GM18505 (cell line): ENCODE results near the gene ZNF438.

Source experiments
- ATAC-seq: cut with Tn5 transposase; IDR thresholded peaks from one replicate; pipeline ENCODE4 v1.9.1; 2021; ENCODE audit not compliant: unreplicated experiment
- POLR2A ChIP-seq: IDR thresholded peaks from 4 replicates; pipeline ENCODE4 v1.6.1; 2011; ENCODE audit warnings: borderline replicate concordance; ENCODE audit not compliant: insufficient read depth, insufficient read length; ENCODE audit errors: extremely low read depth

ZNF438 gene

DNA sequence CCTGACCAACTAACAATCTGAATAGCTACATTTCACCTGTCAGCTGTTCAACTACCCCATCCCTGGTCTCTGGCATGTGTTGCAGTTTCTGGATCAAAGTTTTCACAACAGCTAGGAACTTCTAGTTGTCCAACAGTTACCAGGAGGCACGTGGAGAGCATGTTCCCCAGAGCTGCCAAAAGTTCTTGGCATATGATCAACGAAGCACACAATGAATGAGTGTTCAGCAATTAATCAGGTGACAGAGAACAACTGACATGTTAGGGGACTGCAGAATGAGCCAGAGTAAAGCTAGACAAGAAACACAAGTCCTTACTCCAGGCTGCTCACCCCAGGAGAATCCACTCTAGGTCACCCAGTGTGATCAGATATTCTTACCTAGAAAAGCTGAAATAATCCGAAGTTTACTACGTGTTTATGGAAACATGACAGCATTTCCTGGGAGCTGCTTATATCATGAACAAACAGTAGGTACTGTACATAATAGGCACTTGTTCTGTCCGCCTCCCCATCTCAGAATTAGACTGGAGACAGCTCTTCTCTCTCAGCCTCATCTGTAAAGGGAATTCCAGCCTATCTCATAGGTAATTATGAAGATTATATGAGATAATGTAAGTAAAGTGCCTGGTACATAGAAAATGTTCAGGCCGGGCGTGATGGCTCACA, 50.6 kb downstream of the ZNF438 start:
- no peak for ATAC-seq
- TF ChIP-seq POLR2A, result no peak

- no peak for TF ChIP-seq POLR2A
- ATAC-seq, result no peak
Measured at GRCh38 chr10:30979956-30980355, 51.7 kb downstream of the ZNF438 start.

DNA sequence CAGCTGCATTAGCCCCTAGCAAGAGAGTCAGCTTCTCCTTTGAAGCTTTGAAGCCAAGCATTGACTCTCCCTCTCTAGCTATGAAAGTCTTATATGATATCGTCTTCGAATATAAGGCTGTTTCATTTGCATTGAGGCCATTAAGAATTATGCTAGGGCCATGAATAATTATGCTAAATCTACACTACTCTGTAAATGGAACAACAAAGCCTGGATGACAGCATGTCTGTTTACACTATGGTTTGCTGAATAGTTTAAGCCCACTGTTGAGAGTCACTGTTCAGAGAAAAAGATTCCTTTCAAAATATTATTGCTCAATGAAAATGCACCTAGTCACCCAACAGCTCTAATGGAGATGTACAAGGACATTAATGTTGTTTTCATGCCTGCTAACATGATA, 52.8 kb downstream of the ZNF438 start:
- ATAC-seq, result no peak
- TF ChIP-seq POLR2A, result no peak

DNA sequence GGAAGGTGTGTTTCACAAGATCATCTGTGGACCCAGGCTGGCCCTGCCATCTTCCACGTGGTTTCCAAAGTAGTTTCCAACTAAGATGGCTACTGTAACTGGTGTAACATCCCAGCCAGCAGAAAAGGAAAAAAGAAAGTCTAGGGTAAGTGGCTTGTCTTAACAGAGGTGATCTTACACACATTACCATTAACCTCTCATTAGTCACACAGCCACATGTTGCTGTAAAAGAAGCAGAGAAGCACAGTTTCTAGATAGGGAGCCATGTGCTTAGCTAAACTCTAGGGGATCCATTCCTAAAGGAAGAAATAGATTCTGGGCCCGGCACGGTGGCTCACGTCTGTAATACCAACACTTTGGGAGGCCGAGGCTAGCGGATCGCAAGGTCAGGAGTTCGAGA, 54.3 kb downstream of the ZNF438 start:
- ATAC-seq, result no peak
- no peak for TF ChIP-seq POLR2A

DNA sequence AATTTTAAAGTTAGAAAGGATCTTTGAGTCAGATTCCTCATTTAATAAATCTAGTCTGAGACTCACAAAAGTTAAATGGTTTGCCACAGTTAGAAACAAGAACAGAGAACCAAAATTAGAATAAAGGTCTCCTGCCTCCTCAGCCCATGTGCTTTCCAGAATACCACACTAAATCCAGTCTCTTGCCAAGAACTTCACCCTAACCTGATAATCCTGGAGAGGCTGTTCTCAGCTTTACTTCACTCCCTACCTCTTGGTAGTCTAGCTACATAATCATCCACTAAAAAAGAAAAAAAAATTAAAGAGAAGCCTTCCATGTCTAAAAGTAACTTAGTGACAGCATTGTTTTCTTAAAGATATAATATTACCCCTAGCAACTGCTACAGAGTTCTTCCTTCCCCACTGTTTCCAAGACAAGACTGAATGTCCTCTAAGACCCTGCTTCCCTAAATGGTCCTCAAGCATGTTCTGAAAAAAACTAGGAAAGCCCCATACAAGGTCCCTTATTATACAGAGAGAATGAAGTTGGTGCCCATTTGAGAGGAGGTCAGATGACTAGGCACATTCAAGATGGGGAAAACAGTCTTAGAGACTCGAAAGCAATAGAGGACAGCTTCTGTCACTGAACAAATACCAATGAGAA, 56.8 kb downstream of the ZNF438 start:
- ATAC-seq, result no peak
- no peak for TF ChIP-seq POLR2A

GRCh38 chr10:30974355-30974754, 57.3 kb downstream of the ZNF438 start:
- no peak for TF ChIP-seq POLR2A
- ATAC-seq, result no peak

DNA sequence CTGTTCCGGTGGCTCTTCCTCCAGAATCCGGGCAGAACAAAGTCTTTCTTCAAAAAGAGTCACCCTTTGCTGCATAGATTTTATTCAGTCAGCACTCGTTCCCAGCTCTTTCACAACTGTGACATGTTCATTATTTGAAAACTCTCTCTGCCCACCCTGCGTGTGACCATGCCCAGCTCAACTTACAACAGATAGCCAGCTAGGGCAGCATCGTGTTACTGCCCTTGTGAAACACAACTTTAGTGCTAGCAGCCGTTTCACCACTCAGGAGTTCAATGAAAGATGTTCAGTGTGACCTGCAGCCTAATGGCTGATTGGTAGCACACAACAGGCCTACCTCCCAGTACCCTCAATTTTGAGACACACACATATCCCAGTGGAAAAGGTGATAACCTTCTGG, 57.9 kb downstream of the ZNF438 start:
- TF ChIP-seq POLR2A, result no peak
- ATAC-seq, result no peak

GRCh38 chr10:30970760-30971460, 60.8 kb downstream of the ZNF438 start:
- ATAC-seq, result no peak

DNA sequence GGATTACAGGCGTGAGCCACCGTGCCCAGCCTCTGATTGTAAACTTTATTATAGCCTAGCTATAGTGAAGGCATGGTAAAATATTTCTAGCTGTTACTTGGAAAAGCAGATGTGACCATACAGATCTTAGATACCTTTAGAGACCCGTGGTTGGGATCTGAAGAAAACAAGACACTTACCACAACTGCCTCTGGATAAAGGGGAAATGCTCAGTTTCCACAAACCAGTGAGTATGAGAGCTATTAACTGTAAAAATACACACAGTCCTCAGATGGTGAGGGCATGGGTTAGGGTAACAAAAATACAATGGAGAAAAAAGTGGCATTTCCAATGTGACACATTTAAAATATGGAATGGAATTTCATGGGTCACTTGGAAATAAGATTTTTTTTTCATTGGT, 63.0 kb downstream of the ZNF438 start:
- TF ChIP-seq POLR2A, result no peak
- ATAC-seq, result no peak

More at GRCh38 chr10:30970760-30971460, 60.8 kb downstream of the ZNF438 start:
- TF ChIP-seq POLR2A, result no peak

DNA sequence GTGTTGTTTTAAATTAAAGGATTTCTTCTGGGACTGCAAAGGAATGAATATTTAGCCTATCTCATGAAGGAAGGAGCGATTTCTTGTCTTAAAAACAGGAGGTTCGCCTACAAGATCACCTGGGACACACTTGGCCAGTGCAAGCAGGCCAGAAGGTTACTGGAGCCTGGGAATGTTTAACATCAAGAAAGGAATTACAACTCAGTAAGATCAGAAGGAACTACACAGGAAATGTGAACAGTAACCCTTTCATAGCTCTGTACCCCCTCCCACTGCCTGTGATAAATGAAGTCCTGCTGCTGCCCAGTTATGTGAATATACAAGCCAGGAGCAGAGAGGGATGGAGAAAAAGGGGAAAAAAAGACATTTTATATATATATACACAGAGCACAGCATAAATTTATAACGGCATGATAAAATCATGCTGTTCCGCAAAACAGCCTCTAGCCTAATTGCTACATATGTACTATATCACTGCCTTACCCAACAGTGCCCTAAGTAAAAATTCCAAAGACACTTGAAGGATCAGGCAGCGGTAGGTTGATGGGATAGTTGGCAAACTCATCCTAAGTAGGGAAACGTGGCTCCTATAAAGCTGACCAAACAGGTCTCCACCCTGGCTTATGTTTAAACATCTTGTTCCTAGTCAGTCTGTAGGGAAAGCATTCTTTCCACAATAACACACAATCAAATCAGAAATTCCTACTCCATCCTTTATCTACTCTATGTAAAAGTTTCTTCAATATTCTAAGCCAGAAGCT, 63.8 kb downstream of the ZNF438 start:
- ATAC-seq, result no peak
- TF ChIP-seq POLR2A, result no peak

DNA sequence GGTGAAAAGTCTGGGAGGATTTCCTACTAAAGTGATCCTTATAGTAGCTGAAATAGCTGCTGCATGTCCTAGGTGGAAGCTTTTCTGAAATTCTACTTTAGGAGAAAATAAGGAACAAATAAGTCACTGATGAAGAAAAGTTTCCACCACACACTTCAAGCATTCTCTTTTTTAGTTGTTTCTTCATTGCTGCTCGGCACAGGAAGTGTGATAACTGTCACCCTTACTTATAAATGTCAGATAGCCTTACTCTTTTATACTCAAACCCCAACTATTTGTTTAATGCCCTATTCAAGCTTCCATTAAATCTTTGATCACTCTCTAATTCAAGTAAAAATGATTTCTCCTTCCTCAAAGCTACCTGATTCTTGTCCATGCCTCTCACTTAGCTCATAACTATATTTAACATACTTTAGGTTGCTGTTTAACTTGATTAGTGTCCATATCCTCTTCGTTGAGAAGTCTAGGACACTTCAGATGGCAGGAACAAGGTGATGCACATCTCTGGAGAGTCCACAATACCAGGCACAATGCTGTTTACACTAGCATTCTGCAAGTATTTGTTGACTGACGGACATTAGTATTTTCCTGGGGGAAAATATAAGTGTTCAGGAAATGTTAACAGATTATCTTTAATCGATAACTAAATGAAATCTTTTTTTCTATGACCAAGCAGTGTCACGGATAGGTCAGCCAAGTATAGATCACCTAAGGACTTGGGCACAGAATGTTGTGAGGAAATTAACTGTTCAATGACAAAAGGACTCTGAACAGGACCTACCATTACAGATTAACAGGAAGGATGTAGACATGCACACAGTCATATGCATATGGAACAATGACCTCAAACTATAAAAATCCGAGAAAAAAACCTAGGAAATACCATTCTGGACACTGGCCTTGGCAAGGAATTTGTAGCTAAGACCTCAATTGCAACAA, 67.4 kb downstream of the ZNF438 start:
- no peak for ATAC-seq
- no peak for TF ChIP-seq POLR2A

DNA sequence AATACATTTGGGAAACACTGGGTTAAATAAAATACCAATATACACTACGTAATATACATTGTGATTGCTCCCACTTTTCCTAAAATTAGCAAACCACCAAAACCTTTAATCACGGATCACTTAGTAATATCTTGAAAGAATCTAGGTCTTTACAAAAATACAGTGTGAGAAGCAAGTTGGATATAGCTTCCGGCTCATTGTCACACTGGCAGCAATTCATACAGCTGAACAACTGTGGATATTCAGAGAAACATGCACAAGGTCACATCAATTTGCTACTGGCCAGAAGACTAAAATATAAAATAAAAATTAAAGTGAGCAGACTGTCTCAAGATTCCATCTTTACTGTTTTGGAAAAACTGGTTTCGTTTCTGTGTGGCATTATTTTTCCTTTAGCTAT, 69.1 kb downstream of the ZNF438 start:
- ATAC-seq, result no peak
- TF ChIP-seq POLR2A, result no peak
